Measurements from ENCODE around the gene CKAP2. TPM values are rescaled to one million over a fixed set of nuclear protein-coding genes. Genes with fewer than 3 reads are reported as not detected.
"Not testable (repeated sequence)": the region's sequence is repeated elsewhere in the genome, so short reads cannot be mapped to it uniquely, and the experiment has no call there.

Gene CKAP2
- polyA plus RNA-seq, 2 of the 4 experiments (the other 2 are of a cell fraction) = 24.5 to 30.5 TPM

- 69% methylated on average over 4 of the region's 4 CpGs for WGBS (ENCODE audit: missing lambda C conversion rate)
- H3K27ac ChIP-seq; H3K4me1 ChIP-seq; POLR2A ChIA-PET; FAIRE-seq; H3K9me3 ChIP-seq; H3K4me2 ChIP-seq; ATAC-seq; DNase-seq (ENCODE audit: low read depth in 1 of 2, low spot score in 1 of 2); CTCF ChIA-PET; H3K4me3 ChIP-seq: not testable (repeated sequence)
These were observed 56.3 kb downstream of the CKAP2 start for GRCh38 chr13:52511598-52511997.

- H3K4me2 ChIP-seq; H3K4me3 ChIP-seq; H3K9me3 ChIP-seq; H3K27ac ChIP-seq; POLR2A ChIA-PET; FAIRE-seq; H3K4me1 ChIP-seq; DNase-seq (ENCODE audit: low read depth in 1 of 2, low spot score in 1 of 2); ATAC-seq; CTCF ChIA-PET: not testable (repeated sequence)
- 3% methylated on average over 5 of the region's 6 CpGs for WGBS (ENCODE audit: missing lambda C conversion rate)
These were observed 58.8 kb downstream of the CKAP2 start for GRCh38 chr13:52513957-52514596.

DNA sequence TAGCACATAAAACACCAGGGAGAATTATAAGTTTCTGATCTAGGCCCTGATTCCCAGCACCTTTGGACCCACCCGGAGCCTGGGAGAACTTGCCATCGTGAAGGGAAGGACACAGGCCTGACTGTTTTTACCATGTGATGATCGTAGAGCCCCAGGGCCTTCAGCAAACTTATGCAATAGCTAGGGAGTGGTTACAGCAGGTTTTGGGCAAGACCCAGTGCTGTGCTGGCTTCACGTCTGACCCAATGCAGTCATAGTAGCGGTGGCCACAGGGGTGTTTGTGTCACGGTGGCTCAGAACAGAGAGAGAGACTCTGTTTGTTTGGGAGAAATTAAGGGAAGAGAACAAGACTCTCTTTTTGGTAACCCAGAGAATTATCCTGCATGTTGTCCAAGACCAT, 68.0 kb downstream of the CKAP2 start:
- 15% methylated on average over 2 of the region's 6 CpGs for WGBS (ENCODE audit: missing lambda C conversion rate)
- POLR2A ChIA-PET; FAIRE-seq; CTCF ChIA-PET; H3K4me2 ChIP-seq; H3K27ac ChIP-seq; H3K4me1 ChIP-seq; ATAC-seq; DNase-seq (ENCODE audit: low read depth in 1 of 2, low spot score in 1 of 2); H3K9me3 ChIP-seq; H3K4me3 ChIP-seq: not testable (repeated sequence)

Other genes starting within 250 kb of the CKAP2 start
- 5.4 and 5.9 TPM in 2 replicates for gene THSD1, start 49.3 kb upstream of the CKAP2 start, polyA plus RNA-seq (2011; rRNA removed)
- 6.1 to 8.3 TPM (median 6.5 TPM) in 3 replicates for gene THSD1, start 49.3 kb upstream of the CKAP2 start, polyA plus RNA-seq (2017; fragmentation: RNase III; extraction: RNeasy Plus Mini Kit Qiagen cat#74134 plus additional on column Dnase treatment)
- gene VPS36, start 4.8 kb upstream of the CKAP2 start, polyA plus RNA-seq (2011; rRNA removed) = 23.1 and 26.7 TPM in 2 replicates
- 12.6 to 14.5 TPM (median 12.6 TPM) in 3 replicates for gene VPS36, start 4.8 kb upstream of the CKAP2 start, polyA plus RNA-seq (2017; fragmentation: RNase III; extraction: RNeasy Plus Mini Kit Qiagen cat#74134 plus additional on column Dnase treatment)
- 6.3 and 8.5 TPM in 2 replicates for gene HNRNPA1L2, start 187.0 kb downstream of the CKAP2 start, polyA plus RNA-seq (2011; rRNA removed)
- 5.8 to 6.3 TPM (median 6.2 TPM) in 3 replicates for gene HNRNPA1L2, start 187.0 kb downstream of the CKAP2 start, polyA plus RNA-seq (2017; fragmentation: RNase III; extraction: RNeasy Plus Mini Kit Qiagen cat#74134 plus additional on column Dnase treatment)
- gene SUGT1, start 197.4 kb downstream of the CKAP2 start, polyA plus RNA-seq (2011; rRNA removed) = 37.7 and 56.4 TPM in 2 replicates
- gene SUGT1, start 197.4 kb downstream of the CKAP2 start, polyA plus RNA-seq (2017; fragmentation: RNase III; extraction: RNeasy Plus Mini Kit Qiagen cat#74134 plus additional on column Dnase treatment) = 60.4 to 62.1 TPM (median 61.4 TPM) in 3 replicates